Stimulated activated CD8-positive, alpha-beta memory T cell treated with anti-CD3 and anti-CD28 coated beads, Interleukin-12 subunit alpha, Interleukin-12 subunit beta, amount 100 ng/mL, for 24 hours (primary cell): ENCODE data around the gene SPEF2.

Experiments used
- DNase-seq: peaks from one replicate; pipeline ENCODE4 v3.0.0-alpha.2; 2020; ENCODE audit errors: extremely low read depth

The SPEF2 gene

GRCh38 chr5:35783551-35783950, 165.9 kb downstream of the SPEF2 start:
- DNase-seq: no peak

- DNase-seq: no peak
These were observed 168.0 kb downstream of the SPEF2 start for GRCh38 chr5:35785601-35786085.

- no peak for DNase-seq
These were observed 171.1 kb downstream of the SPEF2 start for GRCh38 chr5:35788724-35789123.

GRCh38 chr5:35789732-35790456, 172.2 kb downstream of the SPEF2 start:
- DNase-seq: no peak

- no peak for DNase-seq
These were observed 172.8 kb downstream of the SPEF2 start for GRCh38 chr5:35790457-35790822.

GRCh38 chr5:35794328-35794619, 176.6 kb downstream of the SPEF2 start:
- no peak for DNase-seq

- no peak for DNase-seq
These were observed 177.2 kb downstream of the SPEF2 start for GRCh38 chr5:35794684-35795375.

GRCh38 chr5:35799181-35799580, 181.5 kb downstream of the SPEF2 start:
- no peak for DNase-seq

GRCh38 chr5:35799753-35800152, 182.1 kb downstream of the SPEF2 start:
- no peak for DNase-seq

- DNase-seq: no peak
These were observed 185.6 kb downstream of the SPEF2 start for GRCh38 chr5:35803191-35803651.

- no peak for DNase-seq
These were observed 186.6 kb downstream of the SPEF2 start for GRCh38 chr5:35804201-35804653.

GRCh38 chr5:35804841-35805240, 187.2 kb downstream of the SPEF2 start:
- DNase-seq: no peak

GRCh38 chr5:35810601-35811000, 192.9 kb downstream of the SPEF2 start:
- DNase-seq: no peak

GRCh38 chr5:35811108-35811741, 193.6 kb downstream of the SPEF2 start:
- no peak for DNase-seq

GRCh38 chr5:35813521-35813920, 195.9 kb downstream of the SPEF2 start:
- no peak for DNase-seq

- DNase-seq: no peak
These were observed 197.7 kb downstream of the SPEF2 start for GRCh38 chr5:35815089-35815936.

- no peak for DNase-seq
These were observed 199.3 kb downstream of the SPEF2 start for GRCh38 chr5:35816881-35817521.

- DNase-seq: no peak
These were observed 201.4 kb downstream of the SPEF2 start for GRCh38 chr5:35819026-35819425.

- no peak for DNase-seq
These were observed 202.0 kb downstream of the SPEF2 start for GRCh38 chr5:35819668-35820067.

- DNase-seq: no peak
These were observed 203.1 kb downstream of the SPEF2 start for GRCh38 chr5:35820735-35821134.

- DNase-seq: no peak
These were observed 203.8 kb downstream of the SPEF2 start for GRCh38 chr5:35821513-35821912.
